IMR-90 (cell line): ENCODE data around the gene RCAN2. TPM values are rescaled to one million over a fixed set of nuclear protein-coding genes. Genes with fewer than 3 reads are reported as not detected.

Experiments used
- ATAC-seq: fragments of 200-7000 bp; cut with Tn5 transposase; 2 replicates; pipeline ENCODE4 v1.9.1; 2020; ENCODE audit warnings: low read depth, mild to moderate bottlenecking, moderate library complexity
- BruUV-seq: library from RNA; stranded (reverse); fragments of 400-500 nt; replicated peaks from 2 replicates; lab custom pipeline; 2021; lab: Mats Ljungman, UMichigan
- CTCF ChIA-PET: fragments of 300-600 bp; formaldehyde crosslinking; extraction: SDS; loops from one replicate; lab custom pipeline; 2021; ENCODE audit warnings: antibody characterized with exemption; lab: Yijun Ruan, JAX
- POLR2A ChIA-PET: fragments of 300-600 bp; sonication (Branson Sonifier 250); formaldehyde crosslinking; loops from one replicate; lab custom pipeline; 2022; ENCODE audit warnings: antibody characterized with exemption; ENCODE audit not compliant: unreplicated experiment; lab: Charles Lee
- DNase-seq: peaks from one replicate; pipeline ENCODE4 v3.0.0; 2013
- H2AFZ ChIP-seq: replicated peaks from 2 replicates; pipeline ENCODE3; 2013; ENCODE audit warnings: low read length, mild to moderate bottlenecking; ENCODE audit not compliant: poor library complexity
- H2AK5ac ChIP-seq: 2 replicates; pipeline ENCODE4 v1.6.1; 2013; ENCODE audit warnings: low read depth, low read length, inconsistent platforms
- H2AK9ac ChIP-seq: replicated peaks from 2 replicates; pipeline ENCODE3; 2013; ENCODE audit warnings: mild to moderate bottlenecking, low read depth, low read length, moderate library complexity; ENCODE audit not compliant: poor library complexity
- H2BK120ac ChIP-seq: 2 replicates; pipeline ENCODE4 v1.6.1; 2013; ENCODE audit warnings: low read depth, low read length, inconsistent platforms
- H2BK15ac ChIP-seq: 3 replicates; pipeline ENCODE4 v1.6.1; 2013; ENCODE audit warnings: low read depth, low read length, inconsistent platforms
- H2BK20ac ChIP-seq: 2 replicates; pipeline ENCODE4 v1.6.1; 2013; ENCODE audit warnings: low read depth, mild to moderate bottlenecking, inconsistent platforms, low read length, moderate library complexity
- H2BK5ac ChIP-seq: 2 replicates; pipeline ENCODE4 v1.6.1; 2013; ENCODE audit warnings: mild to moderate bottlenecking, low read depth, low read length, inconsistent platforms; ENCODE audit not compliant: poor library complexity, severe bottlenecking
- H3K14ac ChIP-seq: replicated peaks from 2 replicates; pipeline ENCODE4 v1.6.1; 2013; ENCODE audit warnings: low read depth, low read length, inconsistent platforms
- H3K18ac ChIP-seq: 2 replicates; pipeline ENCODE4 v1.6.1; 2013; ENCODE audit warnings: low read depth, low read length, control low read depth
- H3K23ac ChIP-seq: 2 replicates; pipeline ENCODE4 v1.6.1; 2013; ENCODE audit warnings: low read depth, low read length, inconsistent platforms
- H3K27ac ChIP-seq: 2 replicates; pipeline ENCODE4 v1.5.1; 2013; ENCODE audit warnings: mild to moderate bottlenecking, control low read depth, low read length; ENCODE audit not compliant: insufficient read depth
- H3K27me3 ChIP-seq: 2 replicates; pipeline ENCODE4 v1.6.1; 2013; ENCODE audit warnings: low read length; ENCODE audit not compliant: control insufficient read depth, insufficient read depth
- H3K36me3 ChIP-seq: 2 replicates; pipeline ENCODE4 v1.6.1; 2013; ENCODE audit warnings: low read length, mixed read lengths; ENCODE audit not compliant: control insufficient read depth, insufficient read depth
- H3K4ac ChIP-seq: 2 replicates; pipeline ENCODE4 v1.6.1; 2013; ENCODE audit warnings: low read depth, low read length, inconsistent platforms
- H3K4me1 ChIP-seq: 2 replicates; pipeline ENCODE4 v1.6.1; 2013; ENCODE audit warnings: low read length, mixed read lengths; ENCODE audit not compliant: control insufficient read depth, insufficient read depth
- H3K4me2 ChIP-seq: 2 replicates; pipeline ENCODE4 v1.6.1; 2013; ENCODE audit warnings: low read depth, mild to moderate bottlenecking, control low read depth, low read length, moderate library complexity
- H3K4me3 ChIP-seq: 2 replicates; pipeline ENCODE4 v1.5.1; 2013; ENCODE audit warnings: low read depth, mild to moderate bottlenecking, control low read depth, low read length, moderate library complexity; ENCODE audit not compliant: insufficient read depth
- H3K56ac ChIP-seq: 2 replicates; pipeline ENCODE4 v1.6.1; 2013; ENCODE audit warnings: low read length, inconsistent platforms; ENCODE audit not compliant: insufficient read depth; ENCODE audit errors: extremely low read depth
- H3K79me1 ChIP-seq, 2 experiments: 2 replicates each; pipeline ENCODE4 v1.6.1; 2013; ENCODE audit warnings: low read length in 2 of 2, inconsistent platforms in 1 of 2, low read depth in 1 of 2
- H3K9ac ChIP-seq: 2 replicates; pipeline ENCODE4 v1.6.1; 2013; ENCODE audit warnings: low read depth, low read length, control low read depth
- H3K9me1 ChIP-seq: 2 replicates; pipeline ENCODE4 v1.6.1; 2013; ENCODE audit warnings: low read length, inconsistent platforms; ENCODE audit not compliant: insufficient read depth
- H3K9me3 ChIP-seq: 2 replicates; pipeline ENCODE4 v1.6.1; 2013; ENCODE audit warnings: low read length; ENCODE audit not compliant: control insufficient read depth, insufficient read depth
- H4K20me1 ChIP-seq: 2 replicates; pipeline ENCODE4 v1.6.1; 2013; ENCODE audit warnings: low read length, inconsistent platforms; ENCODE audit not compliant: insufficient read depth
- H4K5ac ChIP-seq: 2 replicates; pipeline ENCODE4 v1.6.1; 2013; ENCODE audit warnings: mild to moderate bottlenecking, low read depth, low read length, control low read depth
- H4K8ac ChIP-seq, 2 experiments: 2 replicates each; pipeline ENCODE4 v1.6.1; 2013; ENCODE audit warnings: low read depth in 2 of 2, low read length in 2 of 2, control low read depth in 1 of 2, inconsistent platforms in 1 of 2
- H4K91ac ChIP-seq: 2 replicates; pipeline ENCODE4 v1.6.1; 2013; ENCODE audit warnings: low read depth, low read length, inconsistent platforms; ENCODE audit not compliant: insufficient read depth
- BHLHE40 ChIP-seq: fragments of 150-350 bp; IDR thresholded peaks from 2 replicates; pipeline ENCODE4 v1.6.1; 2016; ENCODE audit warnings: mild to moderate bottlenecking, low read depth, low read length
- CEBPB ChIP-seq: IDR thresholded peaks from 2 replicates; pipeline ENCODE4 v1.6.1; 2012; ENCODE audit warnings: low read depth, low read length, improper control_type of control experiment
- CHD1 ChIP-seq: IDR thresholded peaks from 2 replicates; pipeline ENCODE4 v1.6.1; 2012; ENCODE audit warnings: low read depth, low read length, improper control_type of control experiment
- CTCF ChIP-seq: conservative IDR thresholded peaks from 2 replicates; pipeline ENCODE4 v1.5.1; 2012; ENCODE audit warnings: mild to moderate bottlenecking, low read depth, low read length, improper control_type of control experiment
- ELK1 ChIP-seq: fragments of 150-350 bp; IDR thresholded peaks from 2 replicates; pipeline ENCODE4 v1.6.1; 2016; ENCODE audit warnings: low read depth, mild to moderate bottlenecking, low read length, moderate library complexity, borderline replicate concordance
- FOS ChIP-seq: fragments of 150-350 bp; IDR thresholded peaks from 2 replicates; pipeline ENCODE4 v1.6.1; 2016; ENCODE audit warnings: low read depth, low read length
- MAFK ChIP-seq: IDR thresholded peaks from 2 replicates; pipeline ENCODE4 v1.6.1; 2012; ENCODE audit warnings: low read depth, low read length, improper control_type of control experiment
- MAZ ChIP-seq: IDR thresholded peaks from 2 replicates; pipeline ENCODE4 v1.6.1; 2012; ENCODE audit warnings: low read depth, mild to moderate bottlenecking, low read length, improper control_type of control experiment, moderate library complexity, borderline replicate concordance
- MXI1 ChIP-seq: IDR thresholded peaks from 2 replicates; pipeline ENCODE4 v1.6.1; 2012; ENCODE audit warnings: low read depth, mild to moderate bottlenecking, low read length, moderate library complexity, borderline replicate concordance
- NFE2L2 ChIP-seq: fragments of 150-350 bp; IDR thresholded peaks from 2 replicates; pipeline ENCODE4 v1.6.1; 2016; ENCODE audit warnings: low read depth, mild to moderate bottlenecking, low read length
- RAD21 ChIP-seq: IDR thresholded peaks from 2 replicates; pipeline ENCODE4 v1.6.1; 2012; ENCODE audit warnings: low read length, improper control_type of control experiment
- RCOR1 ChIP-seq: IDR thresholded peaks from 2 replicates; pipeline ENCODE4 v1.6.1; 2012; ENCODE audit warnings: mild to moderate bottlenecking, low read length, improper control_type of control experiment; ENCODE audit not compliant: insufficient replicate concordance
- RFX5 ChIP-seq: IDR thresholded peaks from 2 replicates; pipeline ENCODE4 v1.8.0; 2012; ENCODE audit warnings: low read depth, mild to moderate bottlenecking, low read length, moderate library complexity
- SMC3 ChIP-seq: fragments of 150-350 bp; IDR thresholded peaks from 2 replicates; pipeline ENCODE4 v1.6.1; 2016; ENCODE audit warnings: low read depth, mild to moderate bottlenecking, antibody characterized with exemption, low read length, moderate library complexity
- USF2 ChIP-seq: fragments of 150-350 bp; IDR thresholded peaks from 2 replicates; pipeline ENCODE4 v1.6.1; 2017; ENCODE audit warnings: mild to moderate bottlenecking, antibody characterized with exemption, low read length, low read depth
- WGBS, 2 experiments: methylation state at CpG; one replicate each; pipeline versions ENCODE4 v1.1.5 to v1.1.7; 2013; ENCODE audit warnings: missing lambda C conversion rate in 2 of 2; ENCODE audit not compliant: insufficient read length in 1 of 2; ENCODE audit errors: extremely low coverage in 2 of 2; 5-methylcytosine and 5-hydroxymethylcytosine counted together
- dilution Hi-C: fragments of 300-500 bp; cut with HindIII; formaldehyde crosslinking; loops from one replicate; pipeline ENCODE4 v1.14.3; 2018; ENCODE audit warnings: low sequenced_read_pairs; ENCODE audit not compliant: unreplicated experiment
- in situ Hi-C: fragments of 300-500 bp; cut with MboI; formaldehyde crosslinking; loops from 3 replicates; pipeline ENCODE4 v1.14.3; 2019; ENCODE audit warnings: low sequenced_read_pairs, inconsistent platforms, mixed read lengths
- intact Hi-C: fragments of 100-400 bp; cut with micrococcal nuclease; formaldehyde crosslinking; loops from 2 replicates; pipeline ENCODE4 v1.10.0; 2022
- polyA plus RNA-seq, 3 experiments: library from polyadenylated mRNA; depleted of rRNA; stranded (reverse); fragments of >200 nt; gene quantifications; 2 replicates each; pipeline ENCODE4 v1.2.3, GENCODE V29; 2012; ENCODE audit warnings: low replicate concordance in 1 of 3
- total RNA-seq: library from RNA; depleted of rRNA; stranded (reverse); fragments of >200 nt; gene quantifications from 2 replicates; pipeline ENCODE4 v1.2.3, GENCODE V29; 2012

The RCAN2 gene
- total and polyA plus RNA-seq, 2 of the 4 experiments (the other 2 are of a cell fraction): 1.3 to 1.8 TPM

- H3K27me3 ChIP-seq: no peaks in the 10 kb centered on the region
- H4K91ac ChIP-seq: no peak overlapping the region
- no peak overlapping the region for H3K4me3 ChIP-seq
- H2AK9ac ChIP-seq: no peak overlapping the region
- ATAC-seq (no peak), DNase-seq (no peak)
- H4K8ac ChIP-seq: no peak overlapping the region
- no peak overlapping the region for H2BK5ac ChIP-seq
- no peak overlapping the region for H3K23ac ChIP-seq
- no peak overlapping the region for H3K18ac ChIP-seq
- no peak overlapping the region for H2AFZ ChIP-seq
- in situ Hi-C loops (no loop called here), intact Hi-C loops (no loop called here), dilution Hi-C loops (no loop called here)
- no peak overlapping the region for H3K56ac ChIP-seq
- H3K4me1 ChIP-seq: no peaks in the 10 kb centered on the region
- H2BK120ac ChIP-seq: no peak overlapping the region
- no peak overlapping the region for H3K14ac ChIP-seq
- no peaks in the 10 kb centered on the region for H3K36me3 ChIP-seq
- H2AK5ac ChIP-seq: no peak overlapping the region
- H3K9me1 ChIP-seq: no peaks in the 10 kb centered on the region
- no peaks in the 10 kb centered on the region for H3K79me1 ChIP-seq
- no peaks in the 10 kb centered on the region for H4K20me1 ChIP-seq
- TF ChIP-seq USF2 (no peak), CHD1 (no peak), RAD21 (no peak), RCOR1 (no peak), RFX5 (no peak), SMC3 (no peak), MAZ (no peak), NFE2L2 (no peak), CTCF (no peak), CEBPB (no peak), MAFK (no peak), BHLHE40 (no peak), MXI1 (no peak), ELK1 (no peak), FOS (no peak)
- ChIA-PET POLR2A (no interaction called here), CTCF (no interaction called here)
- no peak overlapping the region for H3K9ac ChIP-seq
- no CpG with 5 or more reads among the region's 2 CpGs for WGBS, 2 experiments
- no peaks in the 10 kb centered on the region for H3K9me3 ChIP-seq
- H3K4me2 ChIP-seq: no peak overlapping the region
- H4K5ac ChIP-seq: no peak overlapping the region
- no peak overlapping the region for H3K27ac ChIP-seq
- no TSS peak for BruUV-seq
- H3K4ac ChIP-seq: no peak overlapping the region
- H2BK20ac ChIP-seq: no peak overlapping the region
- no peak overlapping the region for H2BK15ac ChIP-seq
Measured at GRCh38 chr6:46265373-46265772, 225.9 kb downstream of the RCAN2 start.
